ENCODE measurements around the gene FBXW10.
A peak's percentile ranks its signal among the peaks of the same experiment; 100 is the strongest.
"Not testable (repeated sequence)": the region's sequence is repeated elsewhere in the genome, so short reads cannot be mapped to it uniquely, and the experiment has no call there.

FBXW10 gene

GRCh38 chr17:18753829-18754409 is 10.1 kb downstream of the FBXW10 start:
- DNase-seq (ENCODE audit: low read depth, low spot score): not testable (repeated sequence)

GRCh38 chr17:18755969-18756368 is 12.1 kb downstream of the FBXW10 start:
- not testable (repeated sequence) for DNase-seq (ENCODE audit: low read depth, low spot score)

GRCh38 chr17:18757368-18758044 is 13.7 kb downstream of the FBXW10 start:
- DNase-seq (ENCODE audit: low read depth, low spot score): not testable (repeated sequence)

GRCh38 chr17:18758344-18758743 is 14.5 kb downstream of the FBXW10 start:
- not testable (repeated sequence) for DNase-seq (ENCODE audit: low read depth, low spot score)

GRCh38 chr17:18760221-18760620 is 16.4 kb downstream of the FBXW10 start:
- DNase-seq (ENCODE audit: low read depth, low spot score): not testable (repeated sequence)

GRCh38 chr17:18770572-18770971 is 26.7 kb downstream of the FBXW10 start:
- not testable (repeated sequence) for DNase-seq (ENCODE audit: low read depth, low spot score)

GRCh38 chr17:18771066-18771465 is 27.2 kb downstream of the FBXW10 start:
- not testable (repeated sequence) for DNase-seq (ENCODE audit: low read depth, low spot score)

GRCh38 chr17:18772471-18772870 is 28.6 kb downstream of the FBXW10 start:
- no peak for DNase-seq (ENCODE audit: low read depth, low spot score)

GRCh38 chr17:18780991-18781718 is 37.3 kb downstream of the FBXW10 start, which contains the start of gene TVP23B:
TVP23B (plus strand) TSS chr17:18781183; CDS start chr17:18781294, 111 bp downstream.
- DNase-seq (ENCODE audit: low read depth, low spot score): peak; percentile 97

GRCh38 chr17:18781805-18782204 is 38.0 kb downstream of the FBXW10 start:
- DNase-seq (ENCODE audit: low read depth, low spot score): not testable (repeated sequence)

- DNase-seq (ENCODE audit: low read depth, low spot score): peak; percentile 16
Measured at GRCh38 chr17:18785933-18786332, 42.1 kb downstream of the FBXW10 start.

- not testable (repeated sequence) for DNase-seq (ENCODE audit: low read depth, low spot score)
Measured at GRCh38 chr17:18786890-18787289, 43.0 kb downstream of the FBXW10 start.

- not testable (repeated sequence) for DNase-seq (ENCODE audit: low read depth, low spot score)
Measured at GRCh38 chr17:18791402-18791801, 47.5 kb downstream of the FBXW10 start.

- DNase-seq (ENCODE audit: low read depth, low spot score): not testable (repeated sequence)
Measured at GRCh38 chr17:18794841-18795240, 51.0 kb downstream of the FBXW10 start.

- DNase-seq (ENCODE audit: low read depth, low spot score): not testable (repeated sequence)
Measured at GRCh38 chr17:18796887-18797286, 53.0 kb downstream of the FBXW10 start.

- not testable (repeated sequence) for DNase-seq (ENCODE audit: low read depth, low spot score)
Measured at GRCh38 chr17:18803458-18804245, 59.8 kb downstream of the FBXW10 start.

GRCh38 chr17:18815924-18816323 is 72.1 kb downstream of the FBXW10 start:
- not testable (repeated sequence) for DNase-seq (ENCODE audit: low read depth, low spot score)

GRCh38 chr17:18816489-18817371 is 72.9 kb downstream of the FBXW10 start:
- DNase-seq (ENCODE audit: low read depth, low spot score): peak; percentile 26

- not testable (repeated sequence) for DNase-seq (ENCODE audit: low read depth, low spot score)
Measured at GRCh38 chr17:18821430-18821829, 77.6 kb downstream of the FBXW10 start.

GRCh38 chr17:18827613-18828012 is 83.8 kb downstream of the FBXW10 start:
- DNase-seq (ENCODE audit: low read depth, low spot score): not testable (repeated sequence)

Data from ELF-1 (cell line).